HG02678 (cell line): ENCODE data around the gene STIL.
A peak's percentile ranks its signal among the peaks of the same experiment; 100 is the strongest.
"Not testable (repeated sequence)": the region's sequence is repeated elsewhere in the genome, so short reads cannot be mapped to it uniquely, and the experiment has no call there.

Experiments used
- ATAC-seq: cut with Tn5 transposase; IDR thresholded peaks from one replicate; pipeline ENCODE4 v1.9.1; 2021; ENCODE audit warnings: mild to moderate bottlenecking, moderate library complexity; ENCODE audit not compliant: unreplicated experiment

STIL gene

DNA sequence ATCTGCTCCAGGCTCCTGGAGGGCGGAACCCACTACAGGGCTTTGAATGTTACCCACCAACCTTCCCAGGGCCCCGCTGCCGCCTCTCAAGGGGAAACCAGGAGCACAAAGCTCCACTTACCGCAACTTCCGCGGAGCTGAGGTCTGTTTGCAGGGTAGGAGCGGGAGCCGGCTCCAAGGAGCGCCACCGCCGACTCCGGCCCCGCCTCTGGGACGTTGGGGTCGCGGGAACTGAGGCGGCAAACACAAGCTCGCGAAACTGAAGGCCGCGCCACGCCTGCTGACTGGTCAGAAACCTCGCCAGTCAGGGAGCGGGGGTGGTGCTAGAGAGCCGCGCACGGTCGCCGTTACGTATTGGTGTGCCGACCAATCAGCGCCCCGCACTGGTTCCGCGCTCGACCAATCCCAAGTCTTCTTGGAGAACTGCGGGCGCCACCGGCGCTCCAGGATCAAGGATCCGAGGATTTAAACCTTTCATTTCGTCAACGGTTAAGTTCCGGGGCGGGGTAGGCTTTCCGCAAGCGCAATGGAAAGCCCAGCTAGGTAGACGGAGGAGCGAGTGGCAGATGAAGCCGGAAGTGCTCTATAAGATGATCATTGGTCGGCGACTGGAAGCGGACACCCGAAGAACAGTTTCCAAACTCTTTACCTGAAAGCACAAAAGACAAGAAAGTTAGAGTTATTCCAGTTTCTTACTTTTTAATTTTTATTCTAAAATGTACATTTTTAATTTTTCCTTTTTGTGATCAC lies at the start of gene STIL:
TSS of gene STIL (minus strand) at position 233 of the 750 bp plus-strand sequence. CDS start 3,828 bp downstream, outside the sequence.
- peak; percentile 98 for ATAC-seq

GRCh38 chr1:47362828-47363227 lies 48.9 kb upstream of the STIL start:
- no peak for ATAC-seq

GRCh38 chr1:47361380-47361779 lies 47.4 kb upstream of the STIL start:
- ATAC-seq, result no peak

- ATAC-seq, result peak; percentile 92
Observed at GRCh38 chr1:47351305-47351704, 37.4 kb upstream of the STIL start.

DNA sequence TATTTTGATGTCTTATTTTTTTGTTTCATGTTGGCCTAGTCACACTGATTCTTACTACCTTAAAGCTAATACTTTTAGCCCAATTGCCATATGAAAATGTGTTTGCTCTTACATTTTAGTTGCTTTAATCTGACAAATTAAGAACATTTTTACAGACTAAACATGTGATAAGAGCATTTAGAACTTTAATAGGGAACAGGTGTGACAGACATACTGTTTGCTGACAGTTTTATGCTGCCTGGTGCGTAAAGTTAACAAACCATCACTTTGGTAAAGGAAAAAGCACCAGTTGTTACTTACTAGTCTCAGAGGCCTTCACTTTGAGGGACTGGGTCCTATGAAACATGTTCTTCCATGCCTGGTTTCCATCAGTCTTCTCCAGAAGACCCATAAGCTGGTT lies 34.3 kb upstream of the STIL start:
- no peak for ATAC-seq

DNA sequence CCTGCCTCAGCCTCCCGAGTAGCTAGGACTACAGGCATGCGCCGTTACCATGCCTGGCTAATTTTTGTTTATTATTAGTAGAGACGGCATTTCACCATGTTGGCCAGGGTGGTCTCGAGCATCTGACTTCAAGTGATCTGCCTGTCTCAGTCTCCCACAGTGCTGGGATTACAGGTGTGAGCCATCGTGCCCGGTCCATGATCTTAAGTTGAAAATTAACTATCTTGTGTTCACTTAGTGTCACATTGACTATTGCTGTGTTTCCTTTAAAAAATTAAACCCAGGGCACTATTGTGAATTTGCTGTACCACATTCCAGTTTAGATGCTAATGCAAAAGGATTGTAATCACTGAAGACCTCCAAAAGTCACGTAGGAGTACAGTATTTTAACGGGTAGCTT lies 33.8 kb upstream of the STIL start:
- no peak for ATAC-seq

DNA sequence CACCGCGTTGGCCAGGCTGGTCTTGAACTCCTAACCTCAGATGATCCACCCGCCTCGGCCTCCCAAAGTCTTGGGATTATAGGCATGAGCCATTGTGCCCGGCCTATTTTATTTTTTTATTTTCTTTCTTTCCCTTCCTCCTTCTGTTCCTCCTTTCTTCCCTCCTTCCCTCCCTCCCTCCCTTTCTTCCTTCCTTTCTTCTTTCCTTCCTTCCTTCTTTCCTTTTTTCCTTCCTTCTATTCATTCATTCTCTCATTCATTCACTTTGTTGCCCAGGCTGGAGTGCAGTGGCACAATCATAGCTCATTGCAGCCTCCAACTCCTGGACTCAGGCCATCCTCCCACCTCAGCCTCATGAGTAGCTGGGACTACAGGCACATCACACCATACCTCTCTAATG lies 33.0 kb upstream of the STIL start:
- not testable (repeated sequence) for ATAC-seq

GRCh38 chr1:47340227-47340626 lies 26.3 kb upstream of the STIL start:
- ATAC-seq, result no peak

GRCh38 chr1:47338249-47339077 lies 24.5 kb upstream of the STIL start:
- ATAC-seq, result no peak

DNA sequence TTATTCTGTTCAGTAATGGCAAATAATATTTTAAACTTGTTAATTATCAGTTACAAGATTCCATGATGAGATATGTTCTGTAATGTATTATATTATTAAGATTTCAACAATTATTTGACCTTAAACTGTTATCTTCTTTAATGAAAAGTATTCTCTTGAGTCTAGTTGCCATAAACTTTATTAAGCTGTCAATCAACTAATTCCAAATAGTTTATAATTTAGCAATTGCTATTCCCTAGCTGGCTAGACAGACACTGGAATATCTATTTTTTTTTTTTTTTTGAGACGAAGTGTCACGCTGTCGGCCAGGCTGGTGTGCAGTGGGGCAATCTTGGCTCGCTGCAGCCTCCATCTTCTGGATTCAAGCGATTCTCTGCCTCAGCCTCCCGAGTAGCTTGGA lies 23.4 kb upstream of the STIL start:
- no peak for ATAC-seq

DNA sequence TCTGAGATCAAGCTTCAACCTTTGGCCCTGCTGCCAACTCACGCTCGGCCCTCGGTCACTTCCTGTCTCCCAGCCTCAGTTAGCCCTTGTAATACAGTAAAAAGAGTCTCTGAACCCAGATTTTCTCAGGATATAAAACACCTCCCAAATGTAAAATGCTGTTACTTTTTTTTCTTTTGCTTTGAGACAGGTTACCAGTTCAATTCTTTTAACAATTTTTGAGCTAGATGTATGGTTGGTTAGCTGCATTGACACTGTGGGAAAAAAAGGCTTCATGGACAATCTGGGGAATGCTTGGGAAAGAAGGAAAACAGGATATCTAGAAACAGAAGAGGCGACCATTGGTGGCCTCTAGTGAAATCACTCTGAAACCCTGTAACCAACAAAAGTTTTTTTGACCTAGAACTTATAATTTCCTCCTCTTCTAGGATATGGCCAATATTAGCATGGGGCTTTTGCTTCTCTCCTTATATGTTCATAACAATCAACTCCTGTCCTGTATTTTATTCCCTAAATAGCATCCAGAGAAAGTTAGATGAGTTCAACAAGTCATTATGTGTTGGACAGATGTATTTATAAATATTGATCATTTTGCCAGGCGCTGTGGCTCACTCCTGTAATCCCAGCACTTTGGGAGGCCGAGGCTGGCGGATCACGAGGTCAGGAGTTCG lies 21.0 kb upstream of the STIL start:
- ATAC-seq, result no peak

DNA sequence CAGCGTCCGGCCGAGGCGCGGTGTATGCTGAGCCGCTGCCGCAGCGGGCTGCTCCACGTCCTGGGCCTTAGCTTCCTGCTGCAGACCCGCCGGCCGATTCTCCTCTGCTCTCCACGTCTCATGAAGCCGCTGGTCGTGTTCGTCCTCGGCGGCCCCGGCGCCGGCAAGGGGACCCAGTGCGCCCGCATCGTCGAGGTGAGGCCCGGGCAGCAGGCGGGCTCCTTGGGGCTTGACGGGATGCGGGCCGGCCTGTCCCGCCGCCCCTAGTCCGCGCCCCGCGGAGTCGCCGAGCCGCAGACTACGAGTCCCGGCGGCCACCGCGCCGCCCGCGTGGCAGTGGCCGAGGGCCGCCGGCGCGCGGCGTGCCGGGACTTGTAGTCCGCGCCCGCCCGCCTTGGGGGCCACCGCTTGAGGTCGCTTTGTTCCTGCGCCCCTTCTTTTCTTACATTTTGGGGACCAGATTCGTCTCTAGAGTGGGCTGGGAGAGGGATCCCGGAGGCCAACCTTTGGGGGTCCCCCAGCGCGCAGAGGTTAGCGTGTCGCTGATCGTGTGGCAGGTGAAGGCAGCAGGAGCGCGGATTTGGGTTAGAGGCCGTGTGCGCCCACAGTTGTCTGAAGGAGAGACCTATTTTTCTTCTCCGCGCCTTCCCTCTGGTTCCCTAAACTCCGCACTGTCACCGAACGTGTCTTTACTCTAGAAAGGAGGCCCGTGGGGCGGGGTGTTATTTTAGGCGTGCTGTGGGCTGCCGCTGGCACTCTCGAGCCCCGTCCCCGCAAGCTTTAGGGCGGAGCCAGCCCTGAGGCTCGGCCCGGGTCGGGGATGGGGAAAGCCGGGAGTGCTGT lies 20.2 kb upstream of the STIL start:
- peak; percentile 85 for ATAC-seq

DNA sequence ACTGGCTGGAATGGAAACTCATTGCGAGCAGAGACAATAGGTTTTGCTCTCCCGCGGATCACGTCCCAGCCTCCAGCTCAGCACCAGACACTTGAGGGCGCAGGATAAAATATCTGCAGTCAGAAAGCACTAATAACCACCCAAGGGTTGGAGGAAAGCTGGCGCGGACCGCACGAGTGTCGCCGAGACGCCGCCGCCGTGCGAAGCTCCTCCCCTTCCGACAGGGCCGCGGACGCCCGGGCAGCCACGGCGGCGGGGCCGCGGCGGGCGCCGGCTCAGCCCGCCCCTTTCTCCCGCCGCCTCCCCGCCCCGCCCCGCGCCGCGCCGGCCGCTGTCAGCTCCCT lies 19.6 kb upstream of the STIL start, which contains the start of gene CMPK1:
TSS of gene CMPK1 (plus strand) at position 213 of the 344 bp plus-strand sequence. CDS start 156 bp downstream, outside the sequence.
- peak; percentile 73 for ATAC-seq

DNA sequence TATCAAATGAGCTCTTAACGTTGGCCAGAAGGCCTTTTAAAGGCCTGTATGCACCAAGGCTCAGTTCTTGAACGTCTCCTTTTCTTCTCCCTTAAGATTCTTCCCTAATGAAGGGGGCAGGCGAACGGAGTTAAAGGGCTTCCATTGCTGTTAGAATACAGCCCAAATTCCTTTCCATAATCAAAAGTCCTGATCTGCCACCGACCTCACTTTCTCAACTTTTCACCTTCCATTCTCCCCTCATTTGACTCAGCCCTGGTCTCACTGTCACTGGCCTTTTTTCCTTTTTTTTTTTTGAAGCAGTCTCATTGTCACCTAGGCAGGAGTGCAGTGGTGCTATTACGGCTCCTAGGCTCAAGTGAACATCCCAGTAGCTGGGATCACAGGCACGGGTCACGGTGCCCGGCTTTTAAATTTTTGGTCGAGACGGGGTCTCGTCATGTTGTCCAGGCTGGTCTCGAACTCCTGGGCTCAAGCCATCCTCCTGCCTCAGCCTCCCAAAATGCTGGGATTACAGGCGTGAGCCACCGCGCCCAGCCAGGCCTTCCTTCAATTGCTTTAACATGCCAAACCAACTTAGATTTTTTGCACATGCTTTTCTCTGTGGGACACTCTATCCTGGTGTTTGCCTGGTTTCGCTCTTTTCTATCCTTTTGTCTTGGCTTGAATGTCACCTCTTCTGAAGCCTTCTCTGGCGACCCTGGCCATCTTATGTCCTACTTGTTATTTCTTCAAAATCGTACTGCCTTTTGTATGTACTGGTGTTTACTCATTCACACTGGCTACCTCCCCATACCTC lies 19.0 kb upstream of the STIL start:
- no peak for ATAC-seq

GRCh38 chr1:47331875-47332274 lies 17.9 kb upstream of the STIL start:
- no peak for ATAC-seq

- no peak for ATAC-seq
Observed at GRCh38 chr1:47330212-47330611, 16.3 kb upstream of the STIL start.

DNA sequence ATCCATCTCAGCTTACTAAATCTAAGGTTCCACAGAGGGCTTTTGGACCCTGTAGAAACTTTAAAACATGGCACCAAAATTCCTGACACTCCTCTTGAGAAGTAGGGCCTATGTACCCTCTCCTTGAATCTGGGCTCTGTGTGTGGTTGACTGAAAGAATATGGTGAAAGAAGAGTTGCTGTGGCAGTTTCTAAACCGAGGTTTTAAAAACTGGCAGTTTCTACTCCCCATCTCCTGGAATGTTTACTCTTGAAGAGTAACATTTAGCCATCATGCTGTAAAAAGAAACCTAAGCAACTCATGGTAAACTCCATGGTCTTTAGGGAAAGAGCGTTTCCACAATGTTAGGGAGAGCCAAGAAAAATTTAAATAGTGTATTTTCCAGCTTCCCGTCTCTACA lies 15.0 kb upstream of the STIL start:
- no peak for ATAC-seq

DNA sequence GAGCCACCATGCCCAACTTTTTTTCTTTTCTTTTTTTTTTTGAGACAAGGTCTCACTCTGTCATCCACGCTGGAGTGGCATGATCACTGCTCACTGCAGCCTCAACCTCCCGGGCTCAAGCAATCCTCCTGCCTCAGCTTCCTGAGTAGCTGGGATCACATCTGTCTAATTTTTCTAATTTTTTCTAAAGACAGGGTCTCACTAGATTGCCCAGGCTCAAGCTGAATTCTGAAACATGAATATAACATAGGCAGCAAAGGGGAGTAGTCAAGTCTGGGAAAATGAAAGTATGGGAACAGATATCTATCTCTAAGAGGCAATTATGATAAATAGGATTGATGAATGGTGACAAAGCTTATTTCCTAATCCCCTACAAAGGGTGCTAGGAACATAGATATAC lies 12.3 kb upstream of the STIL start:
- no peak for ATAC-seq

- no peak for ATAC-seq
Observed at GRCh38 chr1:47325528-47325927, 11.6 kb upstream of the STIL start.

- no peak for ATAC-seq
Observed at GRCh38 chr1:47324682-47325081, 10.7 kb upstream of the STIL start.
